CD8-positive, alpha-beta memory T cell (primary cell): Measurements from ENCODE around the gene FYCO1. TPM values are rescaled to one million over a fixed set of nuclear protein-coding genes. Genes with fewer than 3 reads are reported as not detected.

Experiments
- CTCF ChIA-PET: fragments of 350-600 bp; sonication (Branson Sonifier 250); formaldehyde crosslinking; loops from one replicate; lab custom pipeline; 2021; ENCODE audit warnings: antibody characterized with exemption; lab: Charles Lee
- POLR2A ChIA-PET: fragments of 350-600 bp; sonication (Branson Sonifier 250); formaldehyde crosslinking; loops from one replicate; lab custom pipeline; 2021; ENCODE audit warnings: antibody characterized with exemption; lab: Charles Lee
- DNase-seq, 5 donors: peaks; one replicate each; pipeline versions ENCODE4 v3.0.0 to v3.0.0-alpha.2; 2020 to 2022; ENCODE audit warnings: mixed read lengths in 1 of 5
- H3K27ac ChIP-seq: one replicate; pipeline ENCODE4 v1.7.0; 2013; ENCODE audit warnings: low read depth, mild to moderate bottlenecking, low read length, moderate library complexity
- H3K27me3 ChIP-seq: 2 replicates; pipeline ENCODE4 v1.7.0; 2013; ENCODE audit warnings: low read length, mild to moderate bottlenecking; ENCODE audit not compliant: insufficient read depth, poor library complexity, severe bottlenecking
- H3K36me3 ChIP-seq: 2 replicates; pipeline ENCODE4 v1.7.0; 2013; ENCODE audit warnings: mild to moderate bottlenecking, low read length, moderate library complexity; ENCODE audit not compliant: insufficient read depth
- H3K4me1 ChIP-seq: 2 replicates; pipeline ENCODE4 v1.7.0; 2013; ENCODE audit warnings: mild to moderate bottlenecking, low read length, moderate library complexity; ENCODE audit not compliant: insufficient read depth
- H3K4me3 ChIP-seq: 2 replicates; pipeline ENCODE4 v1.7.0; 2013; ENCODE audit warnings: mild to moderate bottlenecking, low read length
- H3K9me3 ChIP-seq: 2 replicates; pipeline ENCODE4 v1.7.0; 2013; ENCODE audit warnings: mild to moderate bottlenecking, low read length
- H3K27ac Mint-ChIP-seq, 8 donors: one replicate each; pipeline ENCODE4 v1.8.0; 2020 to 2021; ENCODE audit warnings: mixed read lengths in 8 of 8, mild to moderate bottlenecking in 6 of 8, inconsistent platforms in 3 of 8, moderate library complexity in 3 of 8
- H3K27me3 Mint-ChIP-seq, 2 donors: one replicate each; pipeline ENCODE4 v1.8.0; 2020 to 2021; ENCODE audit warnings: mixed read lengths in 2 of 2, mild to moderate bottlenecking in 1 of 2, moderate library complexity in 1 of 2
- H3K36me3 Mint-ChIP-seq, 3 donors: one replicate each; pipeline ENCODE4 v1.8.0; 2020 to 2021; ENCODE audit warnings: mixed read lengths in 3 of 3, inconsistent platforms in 1 of 3, mild to moderate bottlenecking in 1 of 3
- H3K4me1 Mint-ChIP-seq, 3 donors: one replicate each; pipeline ENCODE4 v1.8.0; 2020 to 2021; ENCODE audit warnings: mixed read lengths in 3 of 3, inconsistent platforms in 1 of 3, mild to moderate bottlenecking in 1 of 3
- H3K4me3 Mint-ChIP-seq, 7 donors: one replicate each; pipeline ENCODE4 v1.8.0; 2020 to 2021; ENCODE audit warnings: mixed read lengths in 7 of 7, mild to moderate bottlenecking in 6 of 7, moderate library complexity in 4 of 7, inconsistent platforms in 2 of 7
- H3K9me3 Mint-ChIP-seq, 5 donors: one replicate each; pipeline ENCODE4 v1.8.0; 2020 to 2022; ENCODE audit warnings: mixed read lengths in 5 of 5, mild to moderate bottlenecking in 3 of 5, moderate library complexity in 2 of 5, inconsistent platforms in 1 of 5
- polyA plus RNA-seq: library from polyadenylated mRNA; unstranded; fragments of 300-500 nt; fragmentation: Illumina TruSeq; gene quantifications from one replicate; pipeline ENCODE4 v1.2.3, GENCODE V29; 2021
- total RNA-seq, 2 experiments: library from RNA; stranded (reverse); gene quantifications; one replicate each; pipeline ENCODE4 v1.2.3, GENCODE V29; 2021

The FYCO1 gene
- total and polyA plus RNA-seq, 3 experiments from 2014 or later = 11.0 to 13.7 (median 13.4) TPM

GRCh38 chr3:45947361-45947760 lies 48.3 kb downstream of the FYCO1 start:
- H3K27me3 Mint-ChIP-seq = no peaks in the 10 kb centered on the region

DNA sequence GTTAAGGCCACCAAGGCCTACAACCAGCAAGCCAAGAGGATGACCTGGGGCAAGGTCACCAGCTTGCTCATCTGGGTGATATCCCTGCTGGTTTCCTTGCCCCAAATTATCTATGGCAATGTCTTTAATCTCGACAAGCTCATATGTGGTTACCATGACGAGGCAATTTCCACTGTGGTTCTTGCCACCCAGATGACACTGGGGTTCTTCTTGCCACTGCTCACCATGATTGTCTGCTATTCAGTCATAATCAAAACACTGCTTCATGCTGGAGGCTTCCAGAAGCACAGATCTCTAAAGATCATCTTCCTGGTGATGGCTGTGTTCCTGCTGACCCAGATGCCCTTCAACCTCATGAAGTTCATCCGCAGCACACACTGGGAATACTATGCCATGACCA lies 48.7 kb downstream of the FYCO1 start:
- H3K4me3 Mint-ChIP-seq = peak overlapping the region; percentile 61 to 94 (median 90)
- Histone ChIP-seq H3K36me3 (peaks cover 45% of the 10 kb centered on the region), H3K4me1 (peaks cover 97% of the 10 kb centered on the region), H3K4me3 (no peak overlapping the region), H3K9me3 (no peaks in the 10 kb centered on the region), H3K27ac (no peak overlapping the region), H3K27me3 (no peaks in the 10 kb centered on the region)
- ChIA-PET POLR2A (interaction anchor here (1.5 kb wide), 1 partner anchor 131 kb away, joined by 3 read pairs; no protein-coding TSS in a partner anchor), CTCF (interaction anchor here (1.1 to 16.7 kb wide), 3 partner anchors 18 to 133 kb away, joined by 3 to 295 read pairs (median 3); no protein-coding TSS in a partner anchor)
- H3K36me3 Mint-ChIP-seq = peaks cover 36 to 74% (median 45%) of the 10 kb centered on the region in 3 donors
- no peaks in the 10 kb centered on the region for H3K9me3 Mint-ChIP-seq
- peak overlapping the region; percentile 79 to 98 (median 93) for H3K27ac Mint-ChIP-seq
- H3K4me1 Mint-ChIP-seq = peaks cover 95 to 99% (median 99%) of the 10 kb centered on the region in 3 donors
- peak in 1 of 5 donors; percentile 21 for DNase-seq
- H3K27me3 Mint-ChIP-seq = no peaks in the 10 kb centered on the region

More at GRCh38 chr3:45947361-45947760, 48.3 kb downstream of the FYCO1 start:
- ChIA-PET POLR2A (interaction anchor here (1.0 to 1.5 kb wide), 2 partner anchors 10 to 130 kb away, joined by 3 read pairs; no protein-coding TSS in a partner anchor), CTCF (interaction anchor here (1.1 to 16.7 kb wide), 3 partner anchors 18 to 132 kb away, joined by 3 to 295 read pairs (median 3); no protein-coding TSS in a partner anchor)
- H3K9me3 ChIP-seq = no peaks in the 10 kb centered on the region
- no peak overlapping the region for H3K27ac ChIP-seq
- Mint-ChIP-seq H3K36me3 (peaks cover 39 to 78% (median 45%) of the 10 kb centered on the region in 3 donors), H3K4me3 (peak overlapping the region; percentile 31 to 94 (median 89)), H3K4me1 (peaks cover 95 to 99% (median 99%) of the 10 kb centered on the region in 3 donors), H3K9me3 (no peaks in the 10 kb centered on the region), H3K27ac (peak overlapping the region; percentile 6 to 98 (median 92))
- H3K4me3 ChIP-seq = no peak overlapping the region
- DNase-seq = no peak
- H3K36me3 ChIP-seq = peaks cover 50% of the 10 kb centered on the region
- H3K4me1 ChIP-seq = peaks cover 97% of the 10 kb centered on the region
- H3K27me3 ChIP-seq = no peaks in the 10 kb centered on the region

- Mint-ChIP-seq H3K4me1 (peaks cover 91 to 99% (median 99%) of the 10 kb centered on the region in 3 donors), H3K4me3 (peak overlapping the region; percentile 61 to 94 (median 90)), H3K9me3 (no peaks in the 10 kb centered on the region), H3K27me3 (no peaks in the 10 kb centered on the region), H3K27ac (peak overlapping the region; percentile 79 to 98 (median 93)), H3K36me3 (peaks cover 32 to 72% (median 46%) of the 10 kb centered on the region in 3 donors)
- Histone ChIP-seq H3K36me3 (peaks cover 40% of the 10 kb centered on the region), H3K27ac (no peak overlapping the region), H3K27me3 (no peaks in the 10 kb centered on the region), H3K9me3 (no peaks in the 10 kb centered on the region), H3K4me1 (peaks cover 91% of the 10 kb centered on the region), H3K4me3 (no peak overlapping the region)
- CTCF ChIA-PET = interaction anchor here (16.7 kb wide), 1 partner anchor 133 kb away, joined by 295 read pairs; no protein-coding TSS in a partner anchor
- POLR2A ChIA-PET = interaction anchor here (1.5 kb wide), 1 partner anchor 131 kb away, joined by 3 read pairs; no protein-coding TSS in a partner anchor
- DNase-seq = peak in 1 of 5 donors; percentile 21
Observed at GRCh38 chr3:45946307-45946706, 49.3 kb downstream of the FYCO1 start.

- peak overlapping the region; percentile 61 to 94 (median 90) for H3K4me3 Mint-ChIP-seq
- ChIA-PET CTCF (interaction anchor here (0.9 to 16.7 kb wide), 9 partner anchors 17 to 424 kb away, joined by 3 to 295 read pairs (median 4); no protein-coding TSS in a partner anchor), POLR2A (interaction anchor here (0.7 to 2.0 kb wide), 6 partner anchors 14 to 120 kb away, joined by 3 to 14 read pairs (median 4); partner anchors contain the start of gene CCR9)
- H3K9me3 ChIP-seq = no peaks in the 10 kb centered on the region
- H3K9me3 Mint-ChIP-seq = peaks cover 0 to 4% (median 0%) of the 10 kb centered on the region in 5 donors
- H3K36me3 ChIP-seq = peaks cover 36% of the 10 kb centered on the region
- H3K27ac Mint-ChIP-seq = peak overlapping the region; percentile 60 to 98 (median 94)
- peak overlapping the region; percentile 32 for H3K27ac ChIP-seq
- H3K36me3 Mint-ChIP-seq = peaks cover 39 to 72% (median 54%) of the 10 kb centered on the region in 3 donors
- peaks cover 87 to 99% (median 99%) of the 10 kb centered on the region in 3 donors for H3K4me1 Mint-ChIP-seq
- no peaks in the 10 kb centered on the region for H3K27me3 Mint-ChIP-seq
- peak in 1 of 5 donors; percentile 44 for DNase-seq
- no peaks in the 10 kb centered on the region for H3K27me3 ChIP-seq
- H3K4me1 ChIP-seq = peaks cover 78% of the 10 kb centered on the region
- H3K4me3 ChIP-seq = peak overlapping the region; percentile 14
Observed at GRCh38 chr3:45944830-45945620, 50.6 kb downstream of the FYCO1 start.

DNA sequence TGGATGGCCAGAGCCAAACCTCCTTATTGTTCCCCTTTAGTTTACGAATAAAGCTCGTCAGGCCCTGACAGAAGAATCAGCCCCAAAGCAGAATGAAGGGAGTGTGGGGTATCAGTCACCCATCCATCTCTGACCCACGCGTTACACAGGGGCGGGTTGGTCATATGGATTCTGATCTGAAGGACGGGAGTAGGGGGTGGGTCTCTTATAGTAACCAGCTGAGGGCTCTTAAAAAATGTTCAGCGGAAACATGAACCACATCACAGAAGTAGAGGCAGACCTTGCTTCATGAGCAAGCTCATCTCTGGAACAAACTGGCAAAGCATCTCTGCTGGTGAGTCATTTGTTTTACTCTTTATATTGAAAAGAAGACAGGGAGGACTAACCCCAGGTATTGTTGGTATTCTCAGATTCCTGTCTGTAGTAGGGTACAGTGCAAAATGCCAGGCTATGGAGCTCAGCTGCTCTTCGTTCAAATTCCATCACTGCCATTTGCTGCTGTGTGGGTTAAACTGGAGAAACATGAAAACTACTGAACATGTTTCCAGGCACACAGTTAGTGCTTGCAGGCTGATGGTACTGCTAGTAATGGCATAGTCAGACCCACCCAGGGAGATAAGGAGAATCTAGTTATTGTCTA lies 52.3 kb downstream of the FYCO1 start, which contains the start of gene CXCR6:
Gene CXCR6, plus strand, starts transcription at position 258 of the 640 bp plus-strand sequence. CDS start 3,018 bp downstream, outside the sequence.
- Mint-ChIP-seq H3K27ac (peak within 1 kb of the TSS; percentile 75 to 98 (median 90)), H3K9me3 (peaks cover 0 to 4% (median 0%) of the 10 kb centered on the region in 5 donors), H3K27me3 (no peaks in the 10 kb centered on the region), H3K36me3 (peaks cover 33 to 69% (median 43%) of the 10 kb centered on the region in 3 donors), H3K4me1 (peaks cover 85 to 98% (median 98%) of the 10 kb centered on the region in 3 donors), H3K4me3 (peak within 1 kb of the TSS; percentile 75 to 92 (median 89))
- POLR2A ChIA-PET = interaction anchor here (0.6 to 2.0 kb wide), 12 partner anchors 22 to 154 kb away, joined by 3 to 14 read pairs (median 4); no protein-coding TSS in a partner anchor
- peak within 1 kb of the TSS; percentile 32 for H3K27ac ChIP-seq
- H3K9me3 ChIP-seq = no peaks in the 10 kb centered on the region
- H3K27me3 ChIP-seq = no peaks in the 10 kb centered on the region
- H3K4me1 ChIP-seq = peaks cover 71% of the 10 kb centered on the region
- DNase-seq = peak in 3 of 5 donors; percentile 37 to 72 (median 58)
- H3K36me3 ChIP-seq = peaks cover 20% of the 10 kb centered on the region
- peak within 1 kb of the TSS; percentile 23 for H3K4me3 ChIP-seq
- CTCF ChIA-PET = interaction anchor here (0.7 to 16.7 kb wide), 15 partner anchors 10 to 435 kb away, joined by 3 to 295 read pairs (median 5); partner anchors contain the start of gene CCR5

GRCh38 chr3:45942051-45942825 lies 53.4 kb downstream of the FYCO1 start:
- Mint-ChIP-seq H3K4me1 (peaks cover 76 to 92% (median 87%) of the 10 kb centered on the region in 3 donors), H3K27ac (peak overlapping the region; percentile 67 to 94 (median 86)), H3K27me3 (no peaks in the 10 kb centered on the region), H3K36me3 (peaks cover 29 to 69% (median 40%) of the 10 kb centered on the region in 3 donors), H3K4me3 (peak overlapping the region; percentile 75 to 92 (median 89)), H3K9me3 (peaks cover 0 to 4% (median 0%) of the 10 kb centered on the region in 5 donors)
- Histone ChIP-seq H3K9me3 (no peaks in the 10 kb centered on the region), H3K4me1 (peaks cover 62% of the 10 kb centered on the region), H3K4me3 (no peak overlapping the region), H3K27ac (no peak overlapping the region), H3K36me3 (peaks cover 14% of the 10 kb centered on the region), H3K27me3 (no peaks in the 10 kb centered on the region)
- no peak for DNase-seq
- ChIA-PET POLR2A (interaction anchor here (1.0 to 1.6 kb wide), 5 partner anchors 9 to 136 kb away, joined by 3 to 9 read pairs (median 4); no protein-coding TSS in a partner anchor), CTCF (interaction anchor here (1.2 to 16.7 kb wide), 7 partner anchors 11 to 428 kb away, joined by 3 to 295 read pairs (median 6); partner anchors contain the start of gene CCR5)
